ENCODE data around the gene PPP1R27.

The PPP1R27 gene

DNA sequence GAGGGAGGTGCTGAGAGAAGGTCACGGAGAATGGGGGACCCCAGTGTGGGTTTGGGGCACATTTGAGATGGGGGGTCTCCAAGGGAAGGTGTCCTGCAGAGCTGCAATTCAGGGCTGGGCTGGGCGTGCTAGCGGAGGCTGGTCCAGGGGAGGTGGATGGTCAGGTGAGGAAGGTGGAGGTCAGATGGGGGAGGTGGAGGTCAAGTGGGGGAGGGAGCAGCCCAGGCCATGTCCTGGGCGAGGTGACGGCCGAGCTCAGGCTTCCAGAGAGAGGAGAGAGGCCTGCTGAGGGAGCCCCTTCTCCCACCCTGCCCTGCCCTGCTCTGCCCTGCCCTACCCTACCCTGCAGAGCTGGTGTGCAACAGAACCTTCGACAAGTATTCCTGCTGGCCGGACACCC lies 24.4 kb downstream of the PPP1R27 start:
- Mint-ChIP-seq H3K4me1 (ENCODE audit: low read depth) (no peaks in the 10 kb centered on the region), H3K27ac (no peak overlapping the region), H3K27me3 (peaks cover 7% of the 10 kb centered on the region), H3K9me3 (ENCODE audit: low read depth) (no peaks in the 10 kb centered on the region), H3K4me3 (no peak overlapping the region), H3K36me3 (no peaks in the 10 kb centered on the region)

DNA sequence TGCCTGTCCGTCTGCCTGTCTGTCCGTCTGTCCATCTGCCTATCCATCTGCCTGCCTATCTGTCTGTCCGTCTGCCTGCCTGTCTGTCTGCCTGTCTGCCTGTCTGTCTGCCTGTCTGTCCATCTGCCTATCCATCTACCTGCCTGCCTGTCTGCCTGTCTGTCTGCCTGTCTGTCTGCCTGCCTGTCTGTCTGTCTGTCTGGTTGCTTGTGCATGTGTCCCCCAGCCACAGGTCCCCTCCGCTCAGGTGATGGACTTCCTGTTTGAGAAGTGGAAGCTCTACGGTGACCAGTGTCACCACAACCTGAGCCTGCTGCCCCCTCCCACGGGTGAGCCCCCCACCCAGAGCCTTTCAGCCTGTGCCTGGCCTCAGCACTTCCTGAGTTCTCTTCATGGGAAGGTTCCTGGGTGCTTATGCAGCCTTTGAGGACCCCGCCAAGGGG lies 25.3 kb downstream of the PPP1R27 start:
- Mint-ChIP-seq H3K27ac (no peak overlapping the region), H3K9me3 (ENCODE audit: low read depth) (no peaks in the 10 kb centered on the region), H3K36me3 (no peaks in the 10 kb centered on the region), H3K4me3 (no peak overlapping the region), H3K27me3 (peaks cover 7% of the 10 kb centered on the region), H3K4me1 (ENCODE audit: low read depth) (no peaks in the 10 kb centered on the region)

DNA sequence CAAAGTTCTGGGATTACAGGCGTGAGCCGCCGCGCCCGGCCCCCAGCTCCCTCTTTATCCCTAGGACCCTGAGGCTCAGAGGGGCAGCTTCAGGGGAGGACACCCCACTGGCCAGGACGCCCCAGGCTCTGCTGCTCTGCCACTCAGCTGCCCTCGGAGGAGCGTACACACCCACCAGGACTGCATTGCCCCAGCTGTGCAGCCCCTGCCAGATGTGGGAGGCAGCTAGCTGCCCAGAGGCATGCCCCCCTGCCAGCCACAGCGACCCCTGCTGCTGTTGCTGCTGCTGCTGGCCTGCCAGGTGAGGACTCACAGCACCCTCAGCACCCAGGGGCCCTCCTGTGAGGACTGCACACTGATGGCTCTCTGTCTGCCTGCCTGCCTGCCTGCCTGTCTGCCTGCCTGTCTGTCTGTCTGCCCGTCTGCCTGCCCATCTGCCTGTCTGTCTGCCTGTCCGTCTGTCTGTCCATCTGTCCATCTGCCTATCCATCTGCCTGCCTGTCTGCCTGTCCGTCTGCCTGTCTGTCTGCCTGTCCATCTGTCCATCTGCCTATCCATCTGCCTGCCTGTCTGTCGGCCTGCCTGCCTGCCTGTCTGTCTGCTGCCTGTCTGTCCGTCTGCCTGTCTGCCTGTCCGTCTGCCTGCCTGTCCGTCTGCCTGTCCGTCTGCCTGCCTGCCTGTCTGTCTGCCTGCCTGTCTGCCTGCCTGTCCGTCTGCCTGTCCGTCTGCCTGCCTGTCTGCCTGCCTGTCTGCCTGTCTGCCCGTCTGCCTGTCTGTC lies 25.9 kb downstream of the PPP1R27 start:
- Mint-ChIP-seq H3K36me3 (no peaks in the 10 kb centered on the region), H3K4me1 (ENCODE audit: low read depth) (no peaks in the 10 kb centered on the region), H3K4me3 (no peak overlapping the region), H3K9me3 (ENCODE audit: low read depth) (no peaks in the 10 kb centered on the region), H3K27ac (no peak overlapping the region), H3K27me3 (peaks cover 7% of the 10 kb centered on the region)

DNA sequence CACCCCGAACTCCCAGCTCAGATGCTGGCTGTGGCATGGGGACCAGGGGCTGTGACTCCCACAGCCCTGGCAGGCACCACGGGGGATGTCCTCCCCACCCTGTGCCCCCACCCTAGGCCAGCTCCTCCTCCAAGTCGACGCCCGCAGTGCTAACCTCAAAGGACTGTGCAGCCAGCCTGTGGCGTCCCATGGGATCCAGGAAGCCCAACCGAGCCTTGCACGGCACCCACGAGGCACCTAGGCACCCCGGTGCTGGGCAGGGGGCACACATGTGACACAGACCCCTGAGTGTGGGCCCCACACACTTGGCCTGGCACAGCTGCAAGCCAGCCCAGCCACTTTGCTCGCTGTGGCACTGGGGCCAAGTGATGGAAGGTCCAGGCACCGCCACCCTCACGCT lies 27.0 kb downstream of the PPP1R27 start:
- Mint-ChIP-seq H3K36me3 (no peaks in the 10 kb centered on the region), H3K27ac (no peak overlapping the region), H3K27me3 (peaks cover 10% of the 10 kb centered on the region), H3K9me3 (ENCODE audit: low read depth) (no peaks in the 10 kb centered on the region), H3K4me3 (no peak overlapping the region), H3K4me1 (ENCODE audit: low read depth) (peaks cover 4% of the 10 kb centered on the region)

DNA sequence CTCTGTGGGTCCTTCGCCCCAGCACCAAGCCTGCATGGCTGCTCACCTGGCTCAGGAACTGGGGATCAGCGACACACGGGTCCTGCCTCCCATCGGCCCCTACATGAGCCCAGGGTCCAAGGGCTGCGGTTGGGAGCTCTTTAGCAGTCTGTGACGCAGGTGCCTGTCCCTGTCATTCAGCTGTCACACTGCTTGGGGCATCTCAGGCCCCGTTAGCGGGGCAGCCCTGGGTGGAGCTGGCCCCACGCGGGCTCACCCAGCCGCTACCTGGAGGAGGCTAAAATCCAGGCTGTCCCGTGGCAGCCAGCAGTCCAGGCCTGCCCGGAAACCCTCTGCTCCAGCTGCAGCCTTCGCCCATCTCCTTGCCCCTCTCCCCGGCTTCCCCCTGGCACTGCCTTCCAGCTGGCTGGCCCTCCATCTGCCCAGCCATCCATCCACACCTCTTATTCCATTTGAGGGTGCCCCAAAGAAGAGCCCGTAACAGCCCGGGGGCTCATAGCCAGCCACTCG lies 27.6 kb downstream of the PPP1R27 start:
- H3K4me1 Mint-ChIP-seq (ENCODE audit: low read depth) = peaks cover 9% of the 10 kb centered on the region
- peaks cover 15% of the 10 kb centered on the region for H3K27me3 Mint-ChIP-seq
- no peak overlapping the region for H3K4me3 Mint-ChIP-seq
- H3K9me3 Mint-ChIP-seq (ENCODE audit: low read depth) = no peaks in the 10 kb centered on the region
- no peaks in the 10 kb centered on the region for H3K36me3 Mint-ChIP-seq
- no peak overlapping the region for H3K27ac Mint-ChIP-seq

DNA sequence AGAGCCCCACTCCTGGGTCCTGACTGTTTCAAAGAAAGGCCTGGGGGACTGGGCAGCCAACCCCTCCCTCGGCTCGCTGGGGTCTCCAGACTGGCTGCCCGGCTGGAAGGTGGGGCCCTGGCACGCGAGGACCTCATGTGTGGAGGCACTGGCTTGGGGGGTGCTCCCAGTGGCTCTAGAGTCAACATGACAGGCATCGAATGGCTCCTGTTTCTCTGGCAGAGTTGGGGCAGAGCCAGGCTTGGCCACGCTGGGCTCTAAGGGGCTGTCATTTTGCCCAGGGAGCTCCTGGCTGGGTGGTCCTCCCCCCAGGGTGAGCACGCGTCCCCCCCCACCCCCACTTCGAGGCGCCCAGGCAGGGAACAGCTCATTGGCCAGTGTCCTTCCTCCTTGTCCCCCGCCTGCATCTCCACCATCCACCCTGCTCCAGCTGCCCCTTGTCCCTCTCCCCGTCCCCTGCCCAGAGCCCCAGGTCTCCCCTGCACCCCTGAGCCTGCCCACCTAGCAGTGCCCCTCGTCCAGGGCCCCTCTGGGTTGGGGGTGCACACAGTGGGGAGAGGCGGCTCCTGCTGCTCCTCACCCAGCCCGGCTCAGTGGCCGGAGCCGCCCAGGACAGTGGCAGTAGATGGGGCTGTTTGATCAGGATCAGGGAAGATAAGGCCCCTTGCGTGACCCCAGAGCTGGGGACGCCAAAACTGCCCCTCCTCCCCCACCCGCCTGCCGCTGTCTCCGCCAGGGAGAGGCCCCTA lies 28.2 kb downstream of the PPP1R27 start:
- peaks cover 9% of the 10 kb centered on the region for H3K4me1 Mint-ChIP-seq (ENCODE audit: low read depth)
- H3K36me3 Mint-ChIP-seq = no peaks in the 10 kb centered on the region
- H3K4me3 Mint-ChIP-seq = no peak overlapping the region
- peaks cover 19% of the 10 kb centered on the region for H3K27me3 Mint-ChIP-seq
- no peaks in the 10 kb centered on the region for H3K9me3 Mint-ChIP-seq (ENCODE audit: low read depth)
- H3K27ac Mint-ChIP-seq = no peak overlapping the region

DNA sequence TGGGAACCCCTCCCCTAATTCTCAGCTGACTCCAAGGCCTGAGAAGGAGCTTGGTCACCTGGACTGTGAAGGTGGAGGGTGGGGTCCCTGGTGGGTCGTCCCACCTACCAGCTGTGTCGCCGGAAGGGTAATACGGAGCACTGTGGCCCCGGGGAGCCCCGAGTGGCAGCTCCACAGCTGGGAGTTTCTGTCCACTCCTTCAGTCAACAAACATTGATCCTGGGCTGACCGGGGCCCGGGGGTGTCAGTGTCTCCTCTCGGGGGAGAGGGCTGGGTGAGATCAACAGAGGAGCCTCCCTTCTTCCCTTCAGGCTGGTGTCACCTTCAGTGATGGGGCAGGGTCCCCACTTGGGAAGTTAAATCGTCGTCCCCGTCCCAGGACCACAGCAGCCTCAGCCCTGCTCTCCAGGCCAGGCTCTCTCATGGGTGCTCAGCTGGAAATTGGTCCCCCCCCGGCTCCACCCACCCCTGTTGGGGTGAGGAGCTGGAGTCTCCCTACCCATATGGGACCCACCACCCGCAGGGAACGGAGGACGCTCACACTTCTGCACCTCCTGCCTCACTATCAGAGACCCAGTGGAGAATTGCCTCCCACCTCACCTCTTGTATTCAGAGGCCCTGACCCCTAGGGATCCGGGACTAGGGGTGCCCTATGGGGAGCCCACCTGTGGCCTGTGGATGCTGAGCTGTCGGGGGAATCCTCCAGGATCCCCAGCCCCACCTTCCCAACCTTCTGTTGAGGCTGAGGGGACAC lies 29.0 kb downstream of the PPP1R27 start:
- H3K27me3 Mint-ChIP-seq = peaks cover 21% of the 10 kb centered on the region
- no peak overlapping the region for H3K27ac Mint-ChIP-seq
- no peaks in the 10 kb centered on the region for H3K36me3 Mint-ChIP-seq
- peaks cover 9% of the 10 kb centered on the region for H3K4me1 Mint-ChIP-seq (ENCODE audit: low read depth)
- no peak overlapping the region for H3K4me3 Mint-ChIP-seq
- H3K9me3 Mint-ChIP-seq (ENCODE audit: low read depth) = no peaks in the 10 kb centered on the region

DNA sequence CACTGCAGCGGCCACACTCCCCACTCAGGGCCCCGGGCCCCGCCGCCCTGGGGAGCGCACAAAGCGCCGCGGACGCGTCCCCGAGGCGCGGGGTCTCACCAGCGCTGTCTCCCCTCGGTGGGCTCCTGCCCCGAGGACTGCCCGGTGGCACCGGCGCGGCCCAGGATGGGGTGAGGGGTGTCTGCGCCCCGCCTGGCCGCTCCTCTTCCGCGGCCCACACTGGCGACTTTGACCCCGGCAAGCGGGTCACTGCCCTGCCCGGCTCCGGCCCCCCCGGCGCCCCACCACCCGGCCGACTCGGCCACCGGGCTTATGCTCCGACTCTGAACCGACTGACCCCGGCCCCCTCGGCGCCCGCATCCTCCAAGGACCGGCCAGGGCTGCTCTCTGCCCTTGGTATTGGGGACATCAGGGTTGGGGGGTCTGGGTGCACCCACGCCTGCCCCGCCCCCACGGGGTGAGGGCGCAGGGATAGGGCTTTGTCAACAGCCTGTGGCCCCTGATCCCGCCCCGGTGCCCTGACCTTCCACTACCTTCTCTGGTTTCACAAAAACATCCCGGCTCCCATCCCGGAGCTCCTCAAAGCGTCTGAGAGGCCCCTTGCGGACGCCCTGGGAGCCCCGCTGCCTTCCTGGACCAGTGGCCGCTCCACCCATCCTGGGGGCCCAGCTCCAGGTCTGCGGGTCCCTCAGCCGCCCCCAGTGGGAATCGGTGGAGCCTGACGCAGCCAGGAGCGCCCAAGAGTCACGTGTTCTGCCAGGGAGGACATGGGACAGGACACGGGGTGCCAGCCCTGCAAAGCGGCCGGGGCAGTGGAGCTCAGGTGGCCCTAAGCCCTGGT lies 30.1 kb downstream of the PPP1R27 start:
- Mint-ChIP-seq H3K4me1 (ENCODE audit: low read depth) (peaks cover 9% of the 10 kb centered on the region), H3K27ac (no peak overlapping the region), H3K4me3 (peak overlapping the region; percentile 27), H3K36me3 (no peaks in the 10 kb centered on the region), H3K9me3 (ENCODE audit: low read depth) (no peaks in the 10 kb centered on the region), H3K27me3 (peaks cover 18% of the 10 kb centered on the region)

DNA sequence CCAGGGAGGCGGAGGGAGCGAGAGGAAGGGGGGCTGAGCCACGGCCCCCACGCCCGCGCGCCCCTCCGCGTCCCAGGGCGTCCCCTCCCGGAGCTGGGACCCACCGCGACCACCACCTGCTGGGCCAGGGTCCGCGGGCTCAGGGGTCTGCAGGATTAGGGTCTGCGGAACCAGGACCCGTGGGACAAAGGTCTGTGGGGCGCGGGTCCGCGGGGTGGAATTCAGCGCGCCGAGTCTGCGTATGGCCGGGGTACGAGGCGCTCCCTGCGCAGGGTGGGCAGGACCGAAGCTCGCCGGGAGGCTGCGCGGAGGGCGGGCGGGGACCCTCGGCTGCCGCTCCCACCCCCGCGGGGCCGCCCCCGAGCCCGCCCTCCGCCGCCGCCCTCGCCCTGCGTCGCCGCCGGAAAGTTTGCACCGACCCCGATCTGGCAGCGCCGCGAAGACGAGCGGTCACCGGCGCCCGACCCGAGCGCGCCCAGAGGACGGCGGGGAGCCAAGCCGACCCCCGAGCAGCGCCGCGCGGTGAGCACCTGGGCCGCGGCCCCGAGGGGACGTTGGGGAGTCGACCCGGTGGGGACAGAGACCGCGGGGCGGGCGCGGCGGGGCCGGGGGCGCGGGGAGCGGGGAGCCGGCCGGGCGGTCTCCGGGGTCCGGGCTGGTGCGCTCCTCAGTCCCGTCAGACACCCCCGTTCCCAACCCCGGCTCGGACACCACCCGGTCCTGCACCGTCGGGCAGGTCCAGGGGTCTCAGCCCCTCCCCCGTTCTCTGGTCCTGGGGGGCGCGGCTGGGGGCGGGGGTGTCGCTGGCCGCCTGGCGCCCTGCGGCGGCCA lies 30.9 kb downstream of the PPP1R27 start, which contains the start of gene GCGR:
Gene GCGR, plus strand, starts transcription at position 423 of the 831 bp plus-strand sequence. CDS start 4,869 bp downstream, outside the sequence.
- H3K27me3 Mint-ChIP-seq = peaks cover 14% of the 10 kb centered on the region
- H3K4me1 Mint-ChIP-seq (ENCODE audit: low read depth) = peaks cover 9% of the 10 kb centered on the region
- H3K27ac Mint-ChIP-seq = no peak within 1 kb of the TSS
- no peaks in the 10 kb centered on the region for H3K36me3 Mint-ChIP-seq
- H3K9me3 Mint-ChIP-seq (ENCODE audit: low read depth) = no peaks in the 10 kb centered on the region
- peak within 1 kb of the TSS; percentile 51 for H3K4me3 Mint-ChIP-seq

DNA sequence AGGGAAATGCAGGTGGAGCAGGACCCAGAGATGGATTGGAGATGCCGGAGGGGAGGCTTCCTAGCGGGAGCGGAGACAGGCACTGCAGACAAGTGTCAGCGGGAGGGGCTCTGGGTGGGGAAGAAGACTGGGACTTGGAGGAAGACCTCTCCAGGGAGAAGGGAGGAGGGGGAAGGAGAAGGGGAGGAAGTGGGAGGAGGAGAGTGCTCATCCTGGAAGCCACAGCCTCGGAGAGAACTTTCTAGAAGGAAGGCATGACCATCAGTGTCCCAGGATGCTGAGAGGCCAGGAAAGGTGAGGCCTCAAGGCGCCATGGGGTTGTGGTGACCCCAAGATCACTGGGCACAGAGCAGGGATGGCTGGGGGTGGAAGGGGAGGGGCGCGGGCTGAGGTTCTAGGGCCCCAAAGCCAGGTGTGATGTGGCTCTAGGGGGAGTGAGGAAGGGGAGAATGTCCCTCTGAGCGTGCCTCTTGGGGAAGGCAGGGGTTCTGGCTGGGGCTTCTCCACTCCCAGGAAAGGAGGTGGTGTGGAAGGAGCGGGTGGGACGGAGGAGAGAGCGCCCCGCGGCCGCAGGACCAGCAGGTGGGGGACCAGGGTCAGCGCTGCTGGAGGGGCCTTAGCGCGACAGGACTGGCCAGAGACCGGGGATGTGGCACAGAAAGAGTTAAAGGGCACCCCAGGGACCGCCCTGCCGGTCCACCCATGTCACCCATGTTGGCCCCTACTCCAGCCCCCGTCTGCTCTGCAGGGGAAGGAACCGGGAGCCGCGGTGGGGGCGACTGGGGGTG lies 31.8 kb downstream of the PPP1R27 start:
- peaks cover 9% of the 10 kb centered on the region for H3K4me1 Mint-ChIP-seq (ENCODE audit: low read depth)
- H3K4me3 Mint-ChIP-seq = peak overlapping the region; percentile 51
- no peak overlapping the region for H3K27ac Mint-ChIP-seq
- no peaks in the 10 kb centered on the region for H3K9me3 Mint-ChIP-seq (ENCODE audit: low read depth)
- H3K36me3 Mint-ChIP-seq = no peaks in the 10 kb centered on the region
- peaks cover 14% of the 10 kb centered on the region for H3K27me3 Mint-ChIP-seq

DNA sequence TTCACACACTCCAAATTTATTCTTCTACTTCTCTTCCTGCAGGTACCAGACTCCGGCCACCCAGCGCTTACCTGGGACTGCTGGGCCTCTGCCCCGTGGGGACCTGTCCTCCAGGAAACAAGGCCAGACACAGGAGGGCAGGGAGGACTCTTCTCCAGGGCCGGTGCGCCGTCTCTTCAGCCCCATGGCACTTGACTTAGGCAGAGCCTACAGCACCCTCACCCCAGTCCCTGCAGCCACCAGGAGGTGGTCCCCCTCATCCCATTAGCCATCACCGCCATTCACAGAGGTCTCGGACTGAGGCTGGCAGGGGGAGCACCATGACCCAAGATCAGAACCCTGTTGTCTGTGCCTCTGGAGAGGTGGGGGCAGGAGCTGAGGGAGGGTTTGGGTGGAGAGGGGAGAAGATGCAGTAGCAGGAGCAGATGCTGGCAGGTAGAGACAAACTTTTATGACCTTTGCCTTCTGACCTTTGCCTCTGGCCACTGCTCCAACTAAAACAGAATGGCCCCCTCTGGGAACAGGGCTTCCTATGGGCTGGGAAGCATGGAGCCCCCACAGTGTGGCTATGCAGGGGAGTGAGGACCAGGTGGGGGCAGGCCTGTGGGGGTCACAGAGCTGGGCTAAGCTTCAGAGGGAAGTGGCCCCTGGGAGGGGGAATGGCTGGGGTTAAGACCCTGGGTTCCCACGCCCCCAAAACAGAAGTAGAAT lies 32.6 kb downstream of the PPP1R27 start:
- no peak overlapping the region for H3K4me3 Mint-ChIP-seq
- no peaks in the 10 kb centered on the region for H3K9me3 Mint-ChIP-seq (ENCODE audit: low read depth)
- H3K4me1 Mint-ChIP-seq (ENCODE audit: low read depth) = peaks cover 9% of the 10 kb centered on the region
- no peak overlapping the region for H3K27ac Mint-ChIP-seq
- peaks cover 14% of the 10 kb centered on the region for H3K27me3 Mint-ChIP-seq
- H3K36me3 Mint-ChIP-seq = no peaks in the 10 kb centered on the region

DNA sequence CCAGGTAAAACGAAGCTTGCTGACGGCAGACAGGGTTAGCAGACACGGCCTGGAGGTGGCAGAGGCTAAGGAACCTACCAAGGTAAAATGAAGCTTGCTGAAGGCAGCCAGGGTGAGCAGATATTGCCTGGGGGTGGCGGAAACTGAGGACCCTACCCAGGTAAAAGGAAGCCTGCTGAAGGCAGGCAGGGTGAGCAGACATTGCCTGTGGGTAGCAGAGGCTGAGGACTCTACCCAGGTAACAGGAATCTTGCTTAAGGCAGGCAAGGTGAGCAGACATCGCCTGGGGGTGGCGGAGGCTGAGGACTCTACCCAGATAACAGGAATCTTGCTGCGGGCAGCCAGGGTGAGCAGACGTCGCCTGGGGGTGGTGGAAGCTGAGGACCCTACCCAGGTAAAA lies 33.5 kb downstream of the PPP1R27 start:
- Mint-ChIP-seq H3K27me3 (peaks cover 14% of the 10 kb centered on the region), H3K4me1 (ENCODE audit: low read depth) (peaks cover 9% of the 10 kb centered on the region), H3K9me3 (ENCODE audit: low read depth) (no peaks in the 10 kb centered on the region), H3K27ac (no peak overlapping the region), H3K36me3 (no peaks in the 10 kb centered on the region), H3K4me3 (no peak overlapping the region)
